A549 (cell line): Measurements from ENCODE around the gene PIWIL4. TPM values are rescaled to one million over a fixed set of nuclear protein-coding genes. Genes with fewer than 3 reads are reported as not detected.

Source experiments
- ATAC-seq, 2 experiments: fragments of 200-7000 bp in 1 of 2; fragments of >200 bp in 1 of 2; cut with Nextera tagmentation in 1 of 2; cut with Tn5 transposase in 1 of 2; 3 replicates each; pipeline versions ENCODE4 v1.8.0 to v1.9.1; 2018 to 2020; ENCODE audit warnings: mild to moderate bottlenecking in 1 of 2, moderate library complexity in 1 of 2
- CTCF ChIA-PET: fragments of 300-600 bp; sonication (Branson Sonifier 250); formaldehyde crosslinking; extraction: SDS; loops from one replicate; lab custom pipeline; 2021; ENCODE audit warnings: antibody characterized with exemption, inconsistent platforms; lab: Yijun Ruan, JAX
- POLR2A ChIA-PET: fragments of 350-600 bp; formaldehyde crosslinking; extraction: SDS; loops from one replicate; lab custom pipeline; 2021; ENCODE audit warnings: antibody characterized with exemption, inconsistent platforms; lab: Yijun Ruan, JAX
- DNase-seq, 2 experiments: peaks; one replicate each; pipeline versions ENCODE4 v3.0.0 to v3.0.0-alpha.2; 2011 to 2016; ENCODE audit warnings: low read depth in 1 of 2, low spot score in 1 of 2
- FAIRE-seq: peaks from 2 replicates; lab custom pipeline; 2011; peaks lifted over from hg19 to GRCh38; lab: Jason Lieb, UNC
- H3K27ac ChIP-seq, 2 experiments: fragments of >200 bp; sonication (Bioruptor Twin); formaldehyde crosslinking; 3 replicates each; pipeline ENCODE4 v1.5.1; 2016 to 2017
- H3K4me1 ChIP-seq: fragments of >200 bp; sonication (Bioruptor Twin); formaldehyde crosslinking; 3 replicates; pipeline ENCODE4 v1.6.1; 2016
- H3K4me2 ChIP-seq: fragments of >200 bp; sonication (Bioruptor Twin); formaldehyde crosslinking; 3 replicates; pipeline ENCODE4 v1.6.1; 2016
- H3K4me3 ChIP-seq: fragments of >200 bp; sonication (Bioruptor Twin); formaldehyde crosslinking; 3 replicates; pipeline ENCODE4 v1.5.1; 2016
- H3K9me3 ChIP-seq: fragments of >200 bp; sonication (Bioruptor Twin); formaldehyde crosslinking; 3 replicates; pipeline ENCODE4 v1.6.1; 2016
- CHD2 ChIP-seq: fragments of 150-350 bp; IDR thresholded peaks from 2 replicates; pipeline ENCODE4 v1.6.1; 2014; ENCODE audit warnings: low read length; ENCODE audit not compliant: partially characterized antibody
- E2F6 ChIP-seq: IDR thresholded peaks from 2 replicates; pipeline ENCODE4 v1.6.1; 2012; ENCODE audit warnings: low read depth, borderline replicate concordance
- ELK1 ChIP-seq: fragments of 150-350 bp; IDR thresholded peaks from 2 replicates; pipeline ENCODE4 v1.6.1; 2014; ENCODE audit warnings: low read depth, mild to moderate bottlenecking, low read length
- FOSB ChIP-seq: fragments of 250-450 bp; sonication (Bioruptor Pico); IDR thresholded peaks from 2 replicates; pipeline ENCODE4 v1.5.0; 2020; ENCODE audit warnings: mild to moderate bottlenecking, moderate library complexity
- GATA3 ChIP-seq: IDR thresholded peaks from 2 replicates; pipeline ENCODE4 v1.6.1; 2012; ENCODE audit warnings: borderline replicate concordance
- HDAC2 ChIP-seq: fragments of 200-600 bp; sonication (generic); IDR thresholded peaks from 2 replicates; pipeline ENCODE4 v1.6.1; 2016
- HOXB13 ChIP-seq: fragments of 250-450 bp; sonication (Bioruptor Pico); IDR thresholded peaks from 2 replicates; pipeline ENCODE4 v1.5.0; 2020; ENCODE audit warnings: low read depth, mild to moderate bottlenecking, moderate library complexity
- MAX ChIP-seq: IDR thresholded peaks from 2 replicates; pipeline ENCODE4 v1.6.1; 2012
- MAZ ChIP-seq: fragments of 150-350 bp; IDR thresholded peaks from 2 replicates; pipeline ENCODE4 v1.6.1; 2014; ENCODE audit warnings: antibody characterized with exemption, low read depth, low read length, borderline replicate concordance
- NFE2L2 ChIP-seq: fragments of 150-350 bp; conservative IDR thresholded peaks from 2 replicates; pipeline ENCODE4 v1.6.1; 2014; ENCODE audit warnings: low read length
- NR3C1 ChIP-seq: fragments of >200 bp; sonication (Bioruptor Twin); formaldehyde crosslinking; IDR thresholded peaks from 3 replicates; pipeline ENCODE4 v1.6.1; 2017
- PBX3 ChIP-seq: IDR thresholded peaks from 2 replicates; pipeline ENCODE4 v1.6.1; 2012
- POLR2A ChIP-seq: IDR thresholded peaks from 2 replicates; pipeline ENCODE4 v1.6.1; 2012; ENCODE audit warnings: mild to moderate bottlenecking, low read length
- REST ChIP-seq: fragments of 200-600 bp; sonication (generic); IDR thresholded peaks from 2 replicates; pipeline ENCODE4 v1.6.1; 2016; ENCODE audit warnings: antibody characterized with exemption, mild to moderate bottlenecking, moderate library complexity
- SREBF2 ChIP-seq: fragments of 450-650 bp; IDR thresholded peaks from 2 replicates; pipeline ENCODE4 v1.6.1; 2014; ENCODE audit warnings: mild to moderate bottlenecking, moderate library complexity
- USF2 ChIP-seq: fragments of 450-650 bp; IDR thresholded peaks from 2 replicates; pipeline ENCODE4 v1.6.1; 2014; ENCODE audit warnings: antibody characterized with exemption
- ZC3H11A ChIP-seq: fragments of 450-650 bp; IDR thresholded peaks from 2 replicates; pipeline ENCODE4 v1.6.1; 2014; ENCODE audit warnings: antibody characterized with exemption, mild to moderate bottlenecking
- ZFP36 ChIP-seq: fragments of 450-650 bp; IDR thresholded peaks from 2 replicates; pipeline ENCODE4 v1.6.1; 2014; ENCODE audit warnings: borderline replicate concordance; ENCODE audit not compliant: partially characterized antibody
- ZNF302 ChIP-seq: fragments of 250-450 bp; sonication (Bioruptor Pico); IDR thresholded peaks from 2 replicates; pipeline ENCODE4 v1.9.0; 2021; ENCODE audit warnings: inconsistent platforms, mild to moderate bottlenecking, moderate library complexity
- WGBS: methylation state at CpG from one replicate; pipeline ENCODE4 v1.1.6; 2017; ENCODE audit errors: missing lambda C conversion rate; 5-methylcytosine and 5-hydroxymethylcytosine counted together
- polyA plus RNA-seq, 4 experiments: library from polyadenylated mRNA; depleted of rRNA in 3 of 4; stranded (reverse); fragments of >200 nt; fragmentation: RNase III in 1 of 4; extraction: RNeasy Plus Mini Kit Qiagen cat#74134 plus additional on column Dnase treatment in 1 of 4; gene quantifications; 2 replicates in 3 of 4; 3 replicates in 1 of 4; pipeline ENCODE4 v1.2.3, GENCODE V29; 2011 to 2017

PIWIL4 gene
- polyA plus RNA-seq, 2 of the 4 experiments (the other 2 are of a cell fraction), result 0.28 to 0.35 TPM

GRCh38 chr11:94629741-94630140 is 62.6 kb downstream of the PIWIL4 start:
- DNase-seq (no peak), FAIRE-seq (no peak), ATAC-seq (no peak)
- peaks cover 14% of the 10 kb centered on the region; the same call in 2 of the 3 replicates for H3K9me3 ChIP-seq
- H3K27ac ChIP-seq, result no peak overlapping the region
- H3K4me2 ChIP-seq, result no peak overlapping the region
- H3K4me3 ChIP-seq, result no peak overlapping the region
- no peaks in the 10 kb centered on the region for H3K4me1 ChIP-seq
- CTCF ChIA-PET, result no interaction called here
- WGBS, result 0% methylated on average over 1 of the region's 1 CpG
- no peak for TF ChIP-seq NFE2L2
- no peak for TF ChIP-seq POLR2A
- no peak for TF ChIP-seq ELK1
- TF ChIP-seq ZNF302 (CRISPR knock-in tag), result no peak
- TF ChIP-seq ZC3H11A, result no peak
- no peak for TF ChIP-seq PBX3
- no peak for TF ChIP-seq MAZ
- POLR2A ChIA-PET, result no interaction called here

- FAIRE-seq, result no peak
- ChIA-PET CTCF (no interaction called here), POLR2A (no interaction called here)
- no peak overlapping the region for H3K27ac ChIP-seq
- H3K4me2 ChIP-seq, result no peak overlapping the region
- H3K9me3 ChIP-seq, result peaks cover 14% of the 10 kb centered on the region; the same call in 2 of the 3 replicates
- H3K4me1 ChIP-seq, result no peaks in the 10 kb centered on the region
- TF ChIP-seq MAX, result no peak
- no peak for TF ChIP-seq ELK1
- no peak for TF ChIP-seq MAZ
- TF ChIP-seq ZFP36, result no peak
- no peak for TF ChIP-seq HDAC2
- no peak for TF ChIP-seq CHD2
- DNase-seq, result no peak
- 62% methylated on average over 3 of the region's 3 CpGs for WGBS
- no peak overlapping the region for H3K4me3 ChIP-seq
- ATAC-seq, result no peak
Measured at GRCh38 chr11:94630221-94630620, 63.1 kb downstream of the PIWIL4 start.

- 55% methylated on average over 2 of the region's 2 CpGs for WGBS
- CTCF ChIA-PET, result interaction anchor here (1.0 kb wide), 1 partner anchor 10 kb away, joined by 3 read pairs; no protein-coding TSS in a partner anchor
- no peak overlapping the region for H3K4me3 ChIP-seq
- POLR2A ChIA-PET, result no interaction called here
- TF ChIP-seq GATA3 (no peak), USF2 (no peak), SREBF2 (no peak), REST (no peak), E2F6 (no peak), ZC3H11A (no peak), FOSB (CRISPR knock-in tag) (no peak), NR3C1 (no peak), ELK1 (no peak), HOXB13 (CRISPR knock-in tag) (no peak)
- TF ChIP-seq, all 56 proteins: peak for 0
- ATAC-seq, result no peak
- H3K4me1 ChIP-seq, result no peaks in the 10 kb centered on the region
- no peak for DNase-seq
- H3K9me3 ChIP-seq, result peaks cover 4% of the 10 kb centered on the region; the same call in 1 of the 3 replicates
- H3K4me2 ChIP-seq, result no peak overlapping the region
- FAIRE-seq, result no peak
- H3K27ac ChIP-seq, result no peak overlapping the region
Measured at GRCh38 chr11:94632356-94632755, 65.2 kb downstream of the PIWIL4 start.
